Measurements from ENCODE around the gene CNPY1.

The CNPY1 gene

GRCh38 chr7:155543926-155544325, 2.4 kb downstream of the CNPY1 start:
- TF ChIP-seq, protein P1, sequence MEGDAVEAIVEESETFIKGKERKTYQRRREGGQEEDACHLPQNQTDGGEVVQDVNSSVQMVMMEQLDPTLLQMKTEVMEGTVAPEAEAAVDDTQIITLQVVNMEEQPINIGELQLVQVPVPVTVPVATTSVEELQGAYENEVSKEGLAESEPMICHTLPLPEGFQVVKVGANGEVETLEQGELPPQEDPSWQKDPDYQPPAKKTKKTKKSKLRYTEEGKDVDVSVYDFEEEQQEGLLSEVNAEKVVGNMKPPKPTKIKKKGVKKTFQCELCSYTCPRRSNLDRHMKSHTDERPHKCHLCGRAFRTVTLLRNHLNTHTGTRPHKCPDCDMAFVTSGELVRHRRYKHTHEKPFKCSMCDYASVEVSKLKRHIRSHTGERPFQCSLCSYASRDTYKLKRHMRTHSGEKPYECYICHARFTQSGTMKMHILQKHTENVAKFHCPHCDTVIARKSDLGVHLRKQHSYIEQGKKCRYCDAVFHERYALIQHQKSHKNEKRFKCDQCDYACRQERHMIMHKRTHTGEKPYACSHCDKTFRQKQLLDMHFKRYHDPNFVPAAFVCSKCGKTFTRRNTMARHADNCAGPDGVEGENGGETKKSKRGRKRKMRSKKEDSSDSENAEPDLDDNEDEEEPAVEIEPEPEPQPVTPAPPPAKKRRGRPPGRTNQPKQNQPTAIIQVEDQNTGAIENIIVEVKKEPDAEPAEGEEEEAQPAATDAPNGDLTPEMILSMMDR (conservative IDR thresholded peaks at IDR 0.05; ENCODE audit: low read depth, low read length): no peak
- H3K4me3 ChIP-seq (ENCODE audit: low read depth, low read length): no peak overlapping the region
- DNase-seq (ENCODE audit: low read depth): no peak

- peak; percentile 30 for DNase-seq (ENCODE audit: low read depth)
- no peak overlapping the region for H3K4me3 ChIP-seq (ENCODE audit: low read depth, low read length)
- TF ChIP-seq, protein P1 (conservative IDR thresholded peaks at IDR 0.05; ENCODE audit: low read depth, low read length): no peak
Observed at GRCh38 chr7:155543011-155543876, 3.1 kb downstream of the CNPY1 start.

- no peak for DNase-seq (ENCODE audit: low read depth)
- TF ChIP-seq, protein P1 (conservative IDR thresholded peaks at IDR 0.05; ENCODE audit: low read depth, low read length): no peak
- no peak overlapping the region for H3K4me3 ChIP-seq (ENCODE audit: low read depth, low read length)
Observed at GRCh38 chr7:155541986-155542675, 4.2 kb downstream of the CNPY1 start.

GRCh38 chr7:155540553-155540952, 5.8 kb downstream of the CNPY1 start:
- no peak overlapping the region for H3K4me3 ChIP-seq (ENCODE audit: low read depth, low read length)
- no peak for DNase-seq (ENCODE audit: low read depth)
- TF ChIP-seq, protein P1 (conservative IDR thresholded peaks at IDR 0.05; ENCODE audit: low read depth, low read length): no peak

GRCh38 chr7:155538293-155538692, 8.1 kb downstream of the CNPY1 start:
- DNase-seq (ENCODE audit: low read depth): no peak
- H3K4me3 ChIP-seq (ENCODE audit: low read depth, low read length): no peak overlapping the region
- TF ChIP-seq, protein P1 (conservative IDR thresholded peaks at IDR 0.05; ENCODE audit: low read depth, low read length): no peak

- TF ChIP-seq, protein P1 (conservative IDR thresholded peaks at IDR 0.05; ENCODE audit: low read depth, low read length): no peak
- no peak overlapping the region for H3K4me3 ChIP-seq (ENCODE audit: low read depth, low read length)
- DNase-seq (ENCODE audit: low read depth): no peak
Observed at GRCh38 chr7:155536451-155536850, 9.9 kb downstream of the CNPY1 start.
